Measurements from ENCODE around the gene NAALADL1.

- TF ChIP-seq EZH2 (IDR thresholded peaks at IDR 0.05; ENCODE audit: borderline replicate concordance, low read depth, low read length, poor library complexity, severe bottlenecking) (no peak), CTCF (conservative IDR thresholded peaks at IDR 0.05; ENCODE audit: low read depth, low read length) (no peak)
These were observed 827 bp downstream of the NAALADL1 start for GRCh38 chr11:65057526-65057925.
